GM21367 (cell line): ENCODE measurements around the gene UBAC1.
"Not testable (repeated sequence)": the region's sequence is repeated elsewhere in the genome, so short reads cannot be mapped to it uniquely, and the experiment has no call there.

Experiments
- ATAC-seq: cut with Tn5 transposase; IDR thresholded peaks from one replicate; pipeline ENCODE4 v1.9.1; 2021; ENCODE audit not compliant: unreplicated experiment

The UBAC1 gene

GRCh38 chr9:135978642-135979546, 17.7 kb upstream of the UBAC1 start:
- no peak for ATAC-seq

- no peak for ATAC-seq
Measured at GRCh38 chr9:135976944-135977343, 15.8 kb upstream of the UBAC1 start.

- no peak for ATAC-seq
Measured at GRCh38 chr9:135976531-135976930, 15.4 kb upstream of the UBAC1 start.

GRCh38 chr9:135975834-135976233, 14.7 kb upstream of the UBAC1 start:
- ATAC-seq: no peak

GRCh38 chr9:135974220-135974573, 13.0 kb upstream of the UBAC1 start:
- ATAC-seq: no peak

GRCh38 chr9:135973277-135974219, 12.4 kb upstream of the UBAC1 start:
- ATAC-seq: no peak

GRCh38 chr9:135971892-135972291, 10.7 kb upstream of the UBAC1 start:
- ATAC-seq: no peak

- no peak for ATAC-seq
Measured at GRCh38 chr9:135971111-135971766, 10.1 kb upstream of the UBAC1 start.

GRCh38 chr9:135970128-135970815, 9.1 kb upstream of the UBAC1 start:
- ATAC-seq: no peak

GRCh38 chr9:135969064-135969683, 8.0 kb upstream of the UBAC1 start:
- ATAC-seq: no peak

GRCh38 chr9:135968601-135969000, 7.4 kb upstream of the UBAC1 start:
- no peak for ATAC-seq

- no peak for ATAC-seq
Measured at GRCh38 chr9:135968083-135968476, 6.9 kb upstream of the UBAC1 start.

GRCh38 chr9:135966916-135967260, 5.7 kb upstream of the UBAC1 start:
- not testable (repeated sequence) for ATAC-seq

GRCh38 chr9:135965124-135965756, 4.1 kb upstream of the UBAC1 start:
- ATAC-seq: no peak

GRCh38 chr9:135963938-135964337, 2.8 kb upstream of the UBAC1 start:
- no peak for ATAC-seq

- ATAC-seq: no peak
Measured at GRCh38 chr9:135963338-135963737, 2.2 kb upstream of the UBAC1 start.

- no peak for ATAC-seq
Measured at GRCh38 chr9:135962696-135963307, 1.6 kb upstream of the UBAC1 start.

GRCh38 chr9:135961811-135962695, 880 bp upstream of the UBAC1 start:
- ATAC-seq: no peak
